Esophagus muscularis mucosa (tissue), 4 donors: Measurements from ENCODE around the gene AACS. TPM values are rescaled to one million over a fixed set of nuclear protein-coding genes. Genes with fewer than 3 reads are reported as not detected.

Source experiments
- small RNA-seq, 3 donors: library from RNA; depleted of rRNA; stranded (forward); fragments of <200 nt; gene quantifications; one replicate each; pipeline ENCODE3, GENCODE V24; 2016
- total RNA-seq, 4 donors: library from RNA; depleted of rRNA; stranded (reverse); fragments of >200 nt; gene quantifications; one replicate each; pipeline versions ENCODE4 v1.1.0 to v1.2.1, GENCODE V29; 2016

AACS gene
- total RNA-seq, 4 donors from 2014 or later, result 10.2 to 16.7 (median 13.9) TPM

Small RNAs within 50 kb of the gene (small RNA-seq; reads per million reads assigned to genes)
- gene AC122688.1, result 0 reads per million in 3 donors

Other genes with a start within 250 kb of the AACS start
- gene SCARB1, start 201.6 kb upstream of the AACS start, total RNA-seq, result 10 to 100 TPM in 2 of 4 donors, 1 to 10 TPM in 2; 8.3 to 24.1 (median 13.0) TPM
- 1,000 to 10,000 TPM; 1,267 to 2,383 (median 1,576) TPM for gene UBC, start 150.8 kb upstream of the AACS start, total RNA-seq
- gene DHX37, start 76.3 kb upstream of the AACS start, total RNA-seq, result 10 to 100 TPM in 3 of 4 donors, 1 to 10 TPM in 1; 7.9 to 16.3 (median 14.7) TPM
- 1 to 10 TPM; 2.2 to 3.3 (median 2.5) TPM for gene BRI3BP, start 71.8 kb upstream of the AACS start, total RNA-seq
- 1 to 10 TPM; 1.7 to 3.4 (median 2.9) TPM for gene TMEM132B, start 121.0 kb downstream of the AACS start, total RNA-seq